GM12875 (cell line): ENCODE measurements around the gene CCL23.

ENCODE experiments used
- H3K4me3 ChIP-seq: one replicate; pipeline ENCODE4 v1.5.1; 2011; ENCODE audit warnings: low read depth, low read length, control low read depth
- CTCF ChIP-seq: IDR thresholded peaks from 2 replicates; pipeline ENCODE4 v1.5.1; 2011; ENCODE audit warnings: low read depth, mild to moderate bottlenecking, control low read depth, inconsistent platforms, low read length, moderate library complexity, borderline replicate concordance; ENCODE audit not compliant: insufficient read depth

CCL23 gene

GRCh38 chr17:36017799-36018198 lies at the start of gene CCL23:
TSS of gene CCL23 (minus strand) at chr17:36017972. CDS start at chr17:36017897, 75 bp downstream.
- no peak within 1 kb of the TSS for H3K4me3 ChIP-seq
- no peak for TF ChIP-seq CTCF

- no peak for TF ChIP-seq CTCF
- no peak overlapping the region for H3K4me3 ChIP-seq
Measured at GRCh38 chr17:36066365-36066985, 48.7 kb upstream of the CCL23 start.

GRCh38 chr17:36063786-36064541 lies 46.2 kb upstream of the CCL23 start, which contains the start of gene CCL18:
TSS of gene CCL18 (plus strand) at chr17:36064272. CDS start at chr17:36064343, 71 bp downstream.
- no peak for TF ChIP-seq CTCF
- H3K4me3 ChIP-seq: no peak within 1 kb of the TSS

GRCh38 chr17:36060816-36061215 lies 43.0 kb upstream of the CCL23 start:
- no peak for TF ChIP-seq CTCF
- no peak overlapping the region for H3K4me3 ChIP-seq

- no peak overlapping the region for H3K4me3 ChIP-seq
- TF ChIP-seq CTCF: no peak
Measured at GRCh38 chr17:36059406-36059805, 41.6 kb upstream of the CCL23 start.

- no peak for TF ChIP-seq CTCF
- no peak overlapping the region for H3K4me3 ChIP-seq
Measured at GRCh38 chr17:36057911-36058310, 40.1 kb upstream of the CCL23 start.
